Hepatocyte (in vitro differentiated cells): ENCODE data around the gene BRIP1.

Experiments
- CTCF ChIP-seq: fragments of 200-600 bp; sonication (generic); IDR thresholded peaks from 2 replicates; pipeline ENCODE4 v1.5.1; 2016; ENCODE audit warnings: antibody characterized with exemption, mild to moderate bottlenecking; ENCODE audit not compliant: poor library complexity
- EZH2 ChIP-seq: fragments of 200-600 bp; sonication (generic); IDR thresholded peaks from 2 replicates; pipeline ENCODE4 v1.6.1; 2016; ENCODE audit warnings: antibody characterized with exemption, mild to moderate bottlenecking, borderline replicate concordance
- EZH2phosphoT487 ChIP-seq: fragments of 200-600 bp; sonication (generic); IDR thresholded peaks from one replicate; pipeline ENCODE4 v1.6.1; 2018; ENCODE audit warnings: antibody characterized with exemption, mild to moderate bottlenecking, low read depth, moderate library complexity; ENCODE audit not compliant: unreplicated experiment, severe bottlenecking

DNA sequence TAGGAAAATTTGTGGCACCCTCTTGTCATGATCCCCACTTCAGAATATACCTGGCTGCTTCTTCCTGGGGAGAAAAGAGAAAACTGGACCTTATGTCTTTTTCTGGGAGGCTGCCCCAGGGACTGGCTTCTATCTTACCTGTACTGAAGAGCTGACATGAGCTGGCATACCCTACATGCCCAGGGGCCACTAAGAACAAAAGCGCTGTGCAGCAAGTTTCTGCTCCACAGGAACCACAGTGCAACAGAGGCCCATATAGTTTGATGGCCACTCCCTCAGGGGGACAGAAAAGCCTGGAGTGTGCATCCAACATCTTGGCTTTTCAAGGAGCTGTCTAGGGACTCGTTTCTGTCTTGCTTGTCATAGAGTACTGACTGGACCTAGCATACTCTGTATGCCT, 175.6 kb downstream of the BRIP1 start:
- TF ChIP-seq CTCF (no peak), EZH2 (no peak), EZH2phosphoT487 (no peak)
